Suppressor macrophage (primary cell): ENCODE results near the gene SBSN.

Experiments
- DNase-seq, 4 experiments: peaks; one replicate each; pipeline ENCODE4 v3.0.0-alpha.2; 2020 to 2022

The SBSN gene

GRCh38 chr19:35533822-35534392, 5.8 kb upstream of the SBSN start:
- peak; percentile 56 to 71 (median 64) for DNase-seq

- no peak for DNase-seq
These were observed 5.2 kb upstream of the SBSN start, which contains the start of gene GAPDHS for GRCh38 chr19:35533201-35533821. Gene GAPDHS, plus strand, starts transcription at chr19:35533456. Its CDS starts 72 bp downstream, at chr19:35533528.

DNA sequence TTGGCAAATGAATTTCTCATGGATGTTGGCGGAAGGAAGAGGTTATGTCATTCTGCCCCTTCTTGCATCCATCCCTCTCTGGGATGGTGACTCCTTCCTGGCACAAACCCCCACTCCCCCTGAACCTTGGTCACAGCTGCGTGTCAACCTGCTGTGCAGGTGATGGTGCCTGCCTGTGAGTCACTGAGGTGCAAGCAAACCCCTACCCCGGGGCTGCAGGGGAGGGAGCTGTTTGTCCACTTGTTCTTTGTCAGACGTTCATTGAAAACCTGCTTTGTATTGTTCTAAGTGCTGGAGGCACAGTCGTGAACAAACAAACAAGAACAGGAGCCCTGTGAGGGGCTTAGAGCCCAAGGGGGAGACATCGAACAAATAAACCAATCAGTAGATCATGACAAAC, 3.2 kb upstream of the SBSN start:
- DNase-seq = no peak

GRCh38 chr19:35529241-35530218, 1.4 kb upstream of the SBSN start:
- no peak for DNase-seq

GRCh38 chr19:35525873-35526272, 2.2 kb downstream of the SBSN start:
- DNase-seq = no peak

GRCh38 chr19:35524181-35524837, 3.8 kb downstream of the SBSN start:
- DNase-seq = no peak

DNA sequence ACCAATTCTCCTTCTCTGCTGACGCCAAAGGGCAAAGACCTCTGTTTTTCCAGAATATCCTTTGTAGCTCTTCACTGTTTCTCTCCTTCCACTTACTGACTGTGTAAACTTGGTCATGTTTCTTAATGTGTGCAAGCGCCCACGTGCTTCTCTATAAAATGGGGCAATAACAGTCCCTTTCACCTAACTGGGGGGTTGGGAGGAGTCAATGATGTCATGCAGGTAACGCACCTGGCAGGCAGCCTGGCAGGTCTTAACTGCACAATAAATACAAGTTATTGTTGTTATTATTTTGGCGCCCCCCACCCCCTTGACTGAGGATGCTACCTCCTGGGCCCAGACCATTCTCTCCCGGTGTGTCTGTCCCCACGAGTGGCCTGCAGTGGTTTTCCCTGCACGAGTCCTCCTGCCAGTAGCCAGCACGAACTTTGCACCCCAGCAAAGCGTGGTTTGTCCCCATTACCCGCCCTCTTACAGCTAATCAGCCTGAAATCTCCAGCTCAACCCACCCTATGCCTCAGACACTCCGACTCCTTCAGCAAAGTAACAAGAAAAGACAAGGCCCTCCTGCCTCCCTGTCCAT, 5.3 kb downstream of the SBSN start:
- DNase-seq = no peak

DNA sequence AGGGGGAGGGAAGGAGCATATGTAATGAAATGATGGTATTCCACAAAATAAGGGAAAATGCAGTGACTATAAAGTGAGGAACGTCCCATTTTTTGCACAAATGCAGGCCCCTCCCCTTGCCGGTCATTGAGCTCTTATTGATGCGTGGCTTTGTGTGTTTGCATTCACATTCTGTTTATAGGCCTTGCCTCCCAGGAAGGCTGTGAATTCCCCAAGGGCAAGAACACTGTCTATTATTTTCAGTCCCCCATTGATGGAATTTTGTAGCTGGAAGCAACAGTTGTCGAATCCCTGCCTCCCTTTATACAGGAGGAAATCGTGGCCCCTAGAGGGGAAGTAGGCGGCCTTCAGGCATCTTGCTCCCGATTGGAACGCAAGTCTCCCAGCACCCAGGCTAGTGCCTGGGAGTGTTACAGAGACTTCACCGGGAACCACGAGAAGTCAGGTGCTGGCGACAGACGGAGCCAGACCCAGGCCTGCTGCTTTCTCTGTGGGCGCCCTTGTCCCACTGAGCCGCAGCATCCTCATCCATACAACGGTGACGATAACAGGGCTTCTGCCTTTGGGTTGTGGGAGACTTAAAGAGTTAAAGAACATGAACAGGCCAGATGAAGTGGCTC, 6.9 kb downstream of the SBSN start:
- no peak for DNase-seq

DNA sequence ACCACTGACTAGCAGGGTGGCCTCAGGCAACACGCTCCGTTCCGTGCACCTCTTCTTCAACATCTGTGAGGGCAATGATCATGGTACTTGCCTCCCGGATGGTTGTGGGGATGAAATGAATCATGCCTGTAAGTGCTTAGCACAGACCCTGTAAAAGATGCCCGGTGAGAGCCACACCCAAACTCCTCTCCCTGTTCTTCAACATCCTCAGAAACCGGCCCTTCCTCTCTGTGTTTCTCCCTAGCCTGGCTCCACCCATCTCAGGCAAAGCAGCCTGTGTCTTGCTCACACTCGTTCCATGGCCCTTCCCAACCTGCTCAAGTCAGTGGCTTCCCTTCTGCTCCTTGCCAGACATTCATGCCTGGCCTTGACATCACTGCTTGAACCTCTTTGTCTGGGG, 8.8 kb downstream of the SBSN start:
- DNase-seq = no peak

GRCh38 chr19:35518313-35518712, 9.8 kb downstream of the SBSN start:
- DNase-seq = no peak

DNA sequence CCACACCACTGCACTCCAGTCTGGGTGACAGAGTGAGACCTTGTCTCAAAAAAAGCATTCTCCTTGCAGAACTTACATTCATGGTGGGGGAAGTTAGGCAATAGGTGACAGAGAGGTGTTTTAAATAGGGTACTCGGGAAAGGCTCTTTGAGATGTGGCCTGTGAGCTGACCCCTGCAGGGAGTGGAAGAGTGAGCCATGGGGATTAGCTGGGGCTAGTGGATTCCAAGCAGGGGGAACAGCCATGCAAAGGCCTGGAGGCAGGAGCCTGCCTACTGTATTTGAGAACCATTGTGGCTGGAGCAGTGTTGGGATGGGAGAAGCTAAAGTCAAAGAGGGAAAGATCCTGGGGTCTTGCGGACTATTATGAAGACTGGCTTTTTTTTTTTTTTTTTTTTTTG, 10.8 kb downstream of the SBSN start:
- no peak for DNase-seq

- no peak for DNase-seq
These were observed 11.8 kb downstream of the SBSN start for GRCh38 chr19:35516310-35516709.

DNA sequence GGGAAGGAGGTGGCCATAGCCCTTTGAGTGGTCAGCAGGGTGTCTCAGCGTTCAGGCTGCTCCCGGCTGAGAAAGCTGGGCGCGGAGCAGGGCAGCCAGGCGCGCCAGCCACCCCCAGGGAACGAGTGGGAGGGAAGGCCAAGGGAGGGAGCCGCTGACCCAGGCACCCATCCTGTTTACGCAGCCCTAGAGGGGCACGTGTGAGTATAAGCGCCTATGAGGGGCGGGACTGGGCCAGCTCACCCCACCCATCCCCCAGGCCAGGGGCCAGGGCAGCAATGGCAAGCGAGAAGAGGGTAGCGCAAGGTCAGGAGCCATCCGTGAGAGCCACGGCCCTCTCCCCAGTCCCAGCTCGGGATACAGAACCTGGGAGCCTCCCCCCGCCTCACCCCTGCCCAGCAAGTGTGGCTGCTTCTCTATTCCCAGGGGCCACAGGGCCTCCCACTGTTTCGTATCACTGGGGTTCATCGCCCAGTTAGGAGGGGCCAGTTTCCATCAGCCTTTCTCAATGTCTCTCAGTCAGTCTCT, 13.8 kb downstream of the SBSN start:
- no peak for DNase-seq

- DNase-seq = no peak
These were observed 14.4 kb downstream of the SBSN start, which contains the start of gene DMKN for GRCh38 chr19:35513628-35514281. Gene DMKN, minus strand, starts transcription at chr19:35513649. Its CDS starts 174 bp downstream, at chr19:35513475.

GRCh38 chr19:35512831-35513627, 15.1 kb downstream of the SBSN start:
- no peak for DNase-seq

- no peak for DNase-seq
These were observed 16.8 kb downstream of the SBSN start for GRCh38 chr19:35511337-35511736.

DNA sequence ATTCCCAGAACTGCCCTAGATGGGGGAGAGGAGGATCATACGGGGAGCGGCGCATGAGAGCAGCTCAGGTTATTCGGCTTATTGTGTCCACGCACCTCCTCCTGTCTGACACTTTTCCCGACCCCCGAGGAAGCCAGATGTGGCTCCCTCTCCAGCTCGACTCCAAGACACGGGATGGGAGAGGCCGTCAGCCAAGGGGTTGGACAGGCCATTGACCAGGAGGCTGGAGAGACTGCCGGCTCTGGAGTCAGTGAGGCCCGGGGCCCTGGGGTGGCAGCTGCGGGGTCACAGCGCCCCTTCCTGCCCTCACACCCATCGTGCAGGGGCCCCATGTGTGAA, 17.5 kb downstream of the SBSN start:
- DNase-seq = no peak

DNA sequence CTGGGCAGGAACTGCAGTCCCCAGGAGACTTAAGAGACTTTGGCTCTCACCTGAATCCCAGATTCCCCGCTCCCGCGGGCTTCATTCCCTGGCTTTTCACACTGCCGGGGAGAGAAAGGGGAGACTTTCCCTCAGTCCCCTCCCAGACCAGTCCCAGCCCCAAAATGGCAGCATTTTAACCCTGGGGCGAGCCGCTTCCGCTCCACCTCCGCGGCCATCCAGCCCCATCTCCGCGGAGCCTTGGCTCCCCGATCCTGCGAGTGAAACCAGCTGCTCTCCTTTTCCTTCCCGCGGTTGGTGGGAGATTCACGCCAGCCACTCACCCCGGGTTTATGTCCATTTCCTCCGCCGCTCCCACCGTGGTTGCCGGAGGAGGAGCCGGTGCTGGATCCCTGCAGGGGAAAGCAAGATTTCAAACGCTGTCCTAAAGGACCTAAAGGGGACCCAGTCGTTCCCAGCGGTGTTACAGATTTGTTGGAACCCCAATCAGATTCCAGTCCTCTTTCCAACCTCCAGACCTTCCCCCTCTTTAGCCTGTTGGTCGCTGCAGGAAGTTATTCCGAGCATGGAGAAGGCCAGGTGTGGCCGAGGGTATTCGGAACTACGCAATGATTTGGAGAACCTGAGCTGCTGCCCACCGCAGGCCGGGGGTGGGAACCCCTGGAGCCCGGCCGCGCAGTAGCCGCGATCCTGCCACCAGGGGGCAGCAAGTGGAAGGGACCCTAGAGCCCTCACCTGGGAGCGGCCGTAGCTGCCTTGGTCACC, 18.1 kb downstream of the SBSN start:
- DNase-seq = peak; percentile 52 to 84 (median 73)

DNA sequence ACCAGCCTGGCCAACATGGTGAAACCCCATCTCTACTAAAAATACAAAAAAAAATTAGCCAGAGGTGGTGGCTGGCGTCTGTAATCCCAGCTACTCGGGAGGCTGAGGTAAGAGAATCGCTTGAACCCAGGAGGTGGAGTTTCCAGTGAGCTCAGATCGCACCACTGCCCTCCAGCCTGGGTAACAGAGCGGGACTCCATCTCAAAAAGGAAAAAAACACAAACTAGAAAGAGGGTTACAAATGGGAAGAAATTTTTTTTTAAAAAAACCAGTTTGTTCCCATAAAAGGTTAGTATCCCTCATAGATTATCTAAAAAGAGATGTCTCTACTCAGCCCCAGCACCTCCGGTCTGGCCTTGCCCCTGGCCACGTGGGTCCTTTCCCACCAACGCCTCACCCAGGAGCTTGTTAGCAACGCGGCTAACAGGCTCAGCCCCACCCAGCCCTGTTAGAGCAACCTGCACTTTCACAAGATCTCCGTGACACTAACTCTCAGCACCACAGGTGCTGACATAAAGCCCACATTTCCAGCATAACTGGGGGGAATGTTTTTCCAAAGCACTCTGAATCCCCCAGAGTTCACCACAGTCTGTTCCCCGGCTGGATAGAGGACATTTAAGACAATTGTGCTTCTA, 19.0 kb downstream of the SBSN start:
- DNase-seq = peak in 1 of 4 experiments; percentile 31
